Measurements from ENCODE around the gene PLSCR4.
"Not testable (repeated sequence)": the region's sequence is repeated elsewhere in the genome, so short reads cannot be mapped to it uniquely, and the experiment has no call there.

PLSCR4 gene

GRCh38 chr3:146250449-146251382 lies at the start of gene PLSCR4:
PLSCR4 (minus strand) TSS chr3:146251105; CDS start chr3:146222071, 29,034 bp downstream.
- no peak for DNase-seq

GRCh38 chr3:146293401-146293800 lies 42.5 kb upstream of the PLSCR4 start:
- not testable (repeated sequence) for DNase-seq

- DNase-seq: no peak
Measured at GRCh38 chr3:146283781-146284445, 33.0 kb upstream of the PLSCR4 start.

GRCh38 chr3:146280864-146281263 lies 30.0 kb upstream of the PLSCR4 start:
- DNase-seq: no peak

GRCh38 chr3:146279951-146280350 lies 29.0 kb upstream of the PLSCR4 start:
- DNase-seq: no peak

- no peak for DNase-seq
Measured at GRCh38 chr3:146279013-146279412, 28.1 kb upstream of the PLSCR4 start.

- DNase-seq: no peak
Measured at GRCh38 chr3:146277953-146278631, 27.2 kb upstream of the PLSCR4 start.

- DNase-seq: no peak
Measured at GRCh38 chr3:146275476-146275875, 24.6 kb upstream of the PLSCR4 start.

- DNase-seq: no peak
Measured at GRCh38 chr3:146274833-146275232, 23.9 kb upstream of the PLSCR4 start.

GRCh38 chr3:146273721-146274407 lies 23.0 kb upstream of the PLSCR4 start:
- no peak for DNase-seq

GRCh38 chr3:146271180-146271579 lies 20.3 kb upstream of the PLSCR4 start:
- no peak for DNase-seq

- no peak for DNase-seq
Measured at GRCh38 chr3:146269271-146269670, 18.4 kb upstream of the PLSCR4 start.

GRCh38 chr3:146268535-146269219 lies 17.8 kb upstream of the PLSCR4 start:
- DNase-seq: no peak

- no peak for DNase-seq
Measured at GRCh38 chr3:146265720-146266119, 14.8 kb upstream of the PLSCR4 start.

GRCh38 chr3:146262371-146263110 lies 11.6 kb upstream of the PLSCR4 start:
- DNase-seq: no peak

GRCh38 chr3:146259880-146260589 lies 9.1 kb upstream of the PLSCR4 start:
- no peak for DNase-seq

- DNase-seq: no peak
Measured at GRCh38 chr3:146256851-146257486, 6.1 kb upstream of the PLSCR4 start.

- not testable (repeated sequence) for DNase-seq
Measured at GRCh38 chr3:146252445-146252844, 1.5 kb upstream of the PLSCR4 start.

GRCh38 chr3:146249921-146250320 lies 984 bp downstream of the PLSCR4 start:
- no peak for DNase-seq

- DNase-seq: no peak
Measured at GRCh38 chr3:146247911-146248310, 3.0 kb downstream of the PLSCR4 start.

All from DMS79 treated with DMSO at 0.1 percent for 48 hours (cell line).